ENCODE results near the gene POLE.

Gene POLE

DNA sequence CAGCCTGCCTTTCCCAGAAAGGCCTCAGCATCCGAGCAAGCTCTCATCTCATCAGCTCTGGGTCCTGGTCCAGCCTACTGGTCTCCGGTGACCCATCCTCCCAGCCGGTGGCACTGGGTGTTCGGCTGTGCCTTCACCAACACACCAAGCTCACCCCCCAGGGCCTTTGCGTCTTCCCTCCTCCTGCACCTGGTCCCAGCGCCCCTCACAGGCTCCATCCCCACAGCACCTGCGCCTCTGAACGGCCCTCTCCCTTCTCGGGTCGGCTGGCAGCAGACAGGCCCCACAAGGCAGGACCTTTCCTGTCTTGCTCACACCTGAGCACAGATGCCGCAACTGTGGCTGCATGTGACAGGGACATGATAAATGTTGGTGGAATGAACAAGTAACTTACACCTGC, 55.5 kb downstream of the POLE start:
- no peak for DNase-seq (ENCODE audit: low read depth)

DNA sequence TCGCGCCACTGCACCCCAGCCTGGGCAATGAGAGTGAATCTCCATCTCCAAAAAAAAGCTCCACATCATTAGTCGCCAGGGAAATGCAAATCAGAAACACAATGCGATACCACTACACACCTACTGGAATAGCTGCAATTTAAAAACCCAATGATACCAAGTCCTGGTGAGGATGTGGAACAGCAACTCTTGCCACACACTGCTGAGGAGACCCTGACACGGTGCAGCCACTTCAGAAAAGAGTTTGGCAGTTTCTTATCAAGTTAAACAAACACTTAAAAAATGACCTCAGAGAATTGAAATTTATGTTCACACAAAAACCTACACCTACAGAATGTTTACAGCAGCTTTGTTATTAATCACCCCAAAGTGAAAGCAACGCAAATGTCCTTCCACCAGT, 56.5 kb downstream of the POLE start:
- no peak for DNase-seq (ENCODE audit: low read depth)

DNA sequence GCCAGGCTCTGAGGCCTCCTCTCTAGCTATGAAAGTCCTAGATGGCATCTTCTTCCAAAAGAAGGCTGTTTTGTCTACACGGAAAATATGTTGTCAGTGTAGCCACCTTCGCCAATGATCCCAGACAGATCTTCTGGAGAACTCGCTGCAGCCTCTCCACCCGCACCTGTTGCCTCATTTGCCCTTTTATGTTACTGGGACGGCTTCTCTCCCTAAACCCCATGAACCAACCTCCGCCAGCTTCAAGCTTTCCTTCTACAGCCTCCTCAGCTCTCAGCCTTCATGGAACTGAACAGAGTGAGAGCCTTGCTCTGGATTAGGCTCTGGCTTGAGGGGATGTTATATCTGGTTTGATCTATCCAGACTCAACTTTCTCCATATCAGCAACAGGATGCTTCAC, 57.8 kb downstream of the POLE start:
- no peak for DNase-seq (ENCODE audit: low read depth)

DNA sequence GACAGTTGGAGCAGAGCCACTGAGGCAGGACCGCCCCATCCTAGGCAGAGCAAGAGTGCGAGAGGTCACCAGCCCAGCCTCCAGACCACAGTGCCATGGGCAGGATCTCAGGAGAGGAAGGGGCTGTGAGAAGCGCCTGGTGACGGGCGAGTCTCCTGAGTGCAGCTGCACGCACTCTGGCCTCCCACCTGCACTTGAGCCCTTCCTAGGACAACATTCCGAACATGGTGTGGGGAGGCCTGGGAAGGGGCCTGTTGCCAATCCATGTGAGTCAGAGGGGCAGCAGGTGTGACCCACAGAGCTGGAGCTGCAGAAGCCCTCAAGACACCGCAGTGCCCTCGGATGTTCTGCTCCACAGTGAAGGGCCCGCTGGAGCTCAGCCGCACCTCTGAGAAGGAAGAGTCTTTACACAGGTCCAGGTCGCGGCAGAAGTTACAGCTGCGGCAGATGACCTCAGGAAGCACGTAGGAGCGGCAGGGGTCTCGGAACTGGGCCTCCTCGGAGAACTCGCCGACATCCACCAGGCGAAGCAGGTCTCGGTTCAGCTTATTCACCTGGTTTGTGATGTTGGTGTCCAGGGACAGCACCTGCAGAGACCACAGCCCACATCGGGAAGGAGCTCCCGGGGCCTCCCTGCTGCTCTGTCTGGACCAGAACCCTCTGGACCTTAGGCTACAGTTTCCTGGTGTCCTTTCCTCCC, 61.3 kb downstream of the POLE start:
- DNase-seq (ENCODE audit: low read depth), result no peak

DNA sequence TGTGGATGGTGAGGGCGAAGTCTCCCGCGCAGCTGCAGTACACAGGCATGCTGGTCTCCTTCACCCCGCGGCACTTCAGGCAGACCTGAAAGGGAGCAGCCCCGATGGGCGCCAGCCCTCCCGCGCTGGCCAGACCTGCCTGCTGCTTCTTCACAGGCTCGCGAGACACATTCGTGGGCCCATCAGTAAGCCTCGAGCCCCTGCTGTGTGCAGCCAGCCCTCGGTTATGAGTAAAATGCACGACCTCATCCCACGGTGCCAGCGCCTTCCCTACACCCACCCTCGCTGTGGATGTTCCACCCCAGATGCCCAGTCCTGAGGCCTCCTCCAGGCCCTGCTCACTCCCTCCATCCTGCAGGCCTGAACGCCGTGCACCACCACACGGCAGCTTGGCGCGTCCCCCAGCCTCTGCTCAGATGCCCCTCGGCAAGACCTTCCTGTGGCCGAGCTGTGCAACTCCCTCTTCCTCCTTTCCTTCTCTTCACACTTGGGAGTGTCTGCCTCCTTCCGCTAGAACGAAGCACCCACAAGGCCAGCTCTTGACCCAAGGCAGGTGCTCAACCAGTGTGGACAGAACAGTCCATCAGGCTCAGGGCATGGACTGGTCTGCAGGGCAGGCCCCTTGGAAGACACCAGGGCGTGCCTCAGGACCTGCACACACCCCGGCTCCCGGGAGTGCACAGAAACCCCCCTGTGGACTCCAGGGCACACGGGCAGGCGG, 62.1 kb downstream of the POLE start:
- no peak for DNase-seq (ENCODE audit: low read depth)

DNA sequence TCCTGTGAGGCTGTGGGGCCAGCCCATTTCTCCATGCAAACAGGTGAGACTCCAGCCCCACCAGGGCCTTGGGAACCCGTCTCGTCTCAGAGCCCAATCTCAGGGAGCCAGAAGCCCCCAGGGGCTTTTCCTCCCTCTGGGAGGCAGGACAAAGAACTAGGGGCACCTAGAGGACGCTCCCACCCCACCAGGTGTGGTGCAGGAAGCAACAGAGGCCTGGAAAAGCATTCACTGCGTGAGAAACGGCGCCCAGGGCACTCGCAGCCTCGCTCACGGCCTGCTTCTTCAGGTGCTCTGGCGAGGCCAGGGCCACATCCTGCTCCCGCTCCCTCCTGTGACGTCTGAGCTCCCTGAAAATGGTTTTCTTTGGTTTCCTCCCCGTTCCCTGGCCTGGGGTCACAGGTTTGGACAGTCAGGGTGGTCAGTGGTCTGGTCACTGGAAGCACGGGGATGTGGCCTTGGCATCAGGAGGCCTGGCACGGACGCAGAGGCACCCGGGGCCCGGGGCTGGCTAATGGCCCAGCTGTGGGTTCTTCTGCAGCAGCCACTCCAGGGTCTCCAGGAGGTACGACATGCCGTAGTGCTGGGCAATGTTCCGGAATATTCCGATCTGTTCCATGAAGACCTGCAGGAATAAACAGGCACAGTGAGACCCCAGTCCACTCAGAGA, 62.8 kb downstream of the POLE start:
- DNase-seq (ENCODE audit: low read depth), result no peak

DNA sequence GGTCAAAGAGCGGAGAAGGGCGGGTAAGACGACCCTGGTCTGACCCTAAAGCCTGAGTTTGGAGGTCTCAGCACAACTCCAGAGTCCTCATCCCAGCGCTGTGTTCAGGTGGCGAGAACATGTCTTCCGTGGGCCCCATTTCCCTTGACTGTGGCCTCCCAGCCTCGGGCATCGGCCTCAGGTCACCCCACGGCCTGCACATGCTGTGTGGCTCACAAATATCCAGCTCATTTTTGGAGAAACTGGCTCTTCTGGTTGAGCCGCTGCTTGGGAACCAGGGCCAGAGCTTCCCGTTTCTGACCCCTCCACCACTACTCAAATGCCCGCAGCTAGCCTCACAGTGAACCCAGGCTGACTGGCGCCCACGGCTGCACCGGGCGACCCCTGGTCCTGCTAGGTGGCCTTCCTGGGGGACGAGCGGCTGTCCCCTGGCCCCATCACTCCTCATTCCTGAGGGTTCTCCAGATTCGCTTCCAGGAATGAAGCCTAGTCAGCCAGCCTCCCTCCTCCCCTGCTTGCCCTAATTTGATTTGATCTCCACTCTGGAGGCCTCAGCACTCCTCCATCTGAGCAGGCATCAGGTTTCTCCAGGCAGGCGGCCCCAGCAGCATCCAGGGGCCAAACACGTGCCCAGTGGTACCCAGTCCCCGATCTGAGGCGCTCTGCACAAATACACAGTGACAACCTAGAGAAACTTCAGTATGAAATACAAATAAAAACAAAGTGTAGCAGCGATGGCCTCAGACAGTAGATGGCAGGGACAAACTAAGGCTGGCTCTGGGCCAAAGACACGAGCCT, 63.9 kb downstream of the POLE start:
- DNase-seq (ENCODE audit: low read depth), result no peak

DNA sequence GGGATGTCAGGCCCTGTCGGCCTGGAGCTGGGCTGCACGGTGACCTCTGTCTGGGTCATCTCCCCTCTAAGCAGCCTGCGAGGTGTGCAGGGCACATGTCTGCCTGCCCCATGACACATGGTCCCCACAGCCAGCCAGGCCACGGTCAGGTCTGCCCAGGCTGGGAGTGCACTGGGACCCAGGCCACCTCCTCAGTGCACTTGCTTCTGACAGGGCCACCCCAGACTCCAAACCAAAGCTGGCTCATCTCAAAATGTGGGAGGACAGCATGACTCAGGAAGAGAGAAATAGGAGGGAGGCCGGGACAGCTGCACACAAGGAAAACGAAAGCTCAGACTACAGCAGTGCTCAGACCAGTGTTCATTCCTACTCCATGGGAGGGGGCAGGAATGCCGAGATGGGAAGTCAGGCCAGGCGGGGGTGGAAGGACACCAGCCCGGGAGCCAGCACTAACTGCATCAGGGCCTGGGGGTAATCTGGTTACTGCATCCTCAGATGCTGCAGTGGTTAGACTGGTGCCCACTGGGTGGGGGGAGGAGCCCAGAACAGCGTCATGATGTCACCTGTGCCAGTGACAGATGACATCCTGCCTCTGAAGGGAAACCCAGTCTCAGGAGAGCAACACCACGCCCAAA, 64.6 kb downstream of the POLE start:
- DNase-seq (ENCODE audit: low read depth), result no peak

DNA sequence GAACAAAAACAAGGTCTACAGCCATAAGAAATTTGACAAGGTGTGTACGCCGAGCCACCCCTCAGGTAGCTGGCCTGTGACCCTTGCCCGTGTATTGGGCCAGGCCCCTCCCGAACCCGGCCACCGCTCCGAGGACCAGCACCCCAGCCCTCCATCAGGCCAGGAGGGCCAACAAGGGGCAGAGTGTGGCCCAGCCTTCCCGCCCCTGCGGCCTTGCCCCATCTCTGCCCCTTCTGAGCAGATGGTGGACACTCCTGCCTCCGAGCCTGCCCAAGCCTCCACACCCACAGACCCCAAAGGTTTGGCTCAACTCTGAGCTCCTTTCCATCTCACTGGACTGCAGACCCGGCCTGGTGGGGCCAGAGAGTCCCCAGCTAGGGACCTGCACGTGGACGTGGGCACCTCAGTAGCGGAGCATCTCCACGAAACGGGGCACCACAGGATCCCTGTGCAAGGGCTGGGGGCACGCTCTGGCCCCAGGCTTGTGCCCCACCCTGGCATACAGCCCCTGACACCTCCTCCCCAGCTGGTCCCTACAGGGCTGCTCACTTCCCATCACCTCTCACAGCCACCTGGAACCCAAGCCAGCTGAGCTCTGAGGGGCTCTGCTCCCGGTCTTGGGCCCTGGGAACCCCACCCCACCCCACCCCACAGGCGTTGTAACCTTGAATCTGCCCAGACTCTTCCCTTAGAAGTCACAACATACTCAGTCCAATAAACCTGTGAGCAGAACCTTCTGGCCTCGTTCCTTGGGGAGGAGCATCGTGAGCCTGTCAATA, 65.3 kb downstream of the POLE start:
- no peak for DNase-seq (ENCODE audit: low read depth)

DNA sequence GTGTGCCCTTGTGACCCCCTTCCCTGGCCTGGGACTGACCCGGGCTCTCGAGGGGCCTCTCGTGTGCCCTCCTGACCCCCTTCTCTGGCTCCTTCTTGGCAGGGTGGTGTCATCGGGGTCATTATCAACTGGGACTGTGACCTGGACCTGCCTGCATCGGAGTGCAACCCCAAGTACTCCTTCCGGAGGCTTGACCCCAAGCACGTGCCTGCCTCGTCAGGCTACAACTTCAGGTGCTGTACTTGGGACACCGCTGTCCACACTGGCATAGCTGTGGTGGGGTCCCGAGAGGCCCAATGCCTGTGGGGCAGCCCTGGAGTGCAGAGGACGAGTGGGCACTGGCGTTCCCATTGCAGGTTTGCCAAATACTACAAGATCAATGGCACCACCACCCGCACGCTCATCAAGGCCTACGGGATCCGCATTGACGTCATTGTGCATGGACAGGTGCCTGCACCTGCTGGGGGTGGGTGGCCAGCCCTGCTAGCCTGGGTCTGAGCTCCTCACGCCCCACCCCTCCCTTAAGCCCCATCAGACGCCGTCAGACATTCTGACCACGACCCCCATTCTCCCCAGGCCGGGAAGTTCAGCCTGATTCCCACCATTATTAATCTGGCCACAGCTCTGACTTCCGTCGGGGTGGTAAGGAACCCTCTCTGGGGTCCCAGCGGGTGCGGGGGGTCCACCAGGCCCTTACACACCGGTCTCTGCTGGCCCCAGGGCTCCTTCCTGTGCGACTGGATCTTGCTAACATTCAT, 66.1 kb downstream of the POLE start:
- no peak for DNase-seq (ENCODE audit: low read depth)

DNA sequence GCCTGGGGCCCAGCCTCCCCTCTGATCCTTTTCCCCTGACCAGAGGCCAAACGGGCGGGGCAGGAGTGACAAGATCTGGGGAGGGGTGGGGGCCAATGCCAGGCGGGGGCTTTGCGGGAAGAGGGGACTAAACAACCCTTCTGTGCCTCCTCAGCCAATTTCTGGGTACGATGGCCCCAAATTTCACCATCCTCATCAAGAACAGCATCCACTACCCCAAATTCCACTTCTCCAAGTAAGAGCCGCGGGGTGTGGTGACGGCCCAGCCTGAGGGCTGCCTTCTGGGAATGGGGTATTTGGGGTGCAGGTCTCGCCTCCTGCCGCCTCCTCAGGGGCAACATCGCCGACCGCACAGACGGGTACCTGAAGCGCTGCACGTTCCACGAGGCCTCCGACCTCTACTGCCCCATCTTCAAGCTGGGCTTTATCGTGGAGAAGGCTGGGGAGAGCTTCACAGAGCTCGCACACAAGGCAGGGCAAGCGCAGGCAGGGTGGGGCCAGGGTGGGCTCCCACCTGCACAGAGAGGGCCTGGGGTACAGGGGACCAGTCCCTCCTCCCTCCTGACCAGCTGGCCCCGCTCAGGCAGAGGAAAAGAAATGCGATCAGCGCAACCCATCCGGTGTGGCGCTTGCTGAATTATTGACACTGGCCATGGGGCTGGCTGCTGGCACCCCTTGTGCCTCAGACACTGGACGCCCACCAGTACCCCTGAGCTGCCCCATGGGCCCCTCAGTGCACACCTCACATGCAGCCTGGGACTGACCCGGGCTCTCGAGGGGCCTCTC, 66.8 kb downstream of the POLE start:
- no peak for DNase-seq (ENCODE audit: low read depth)

DNA sequence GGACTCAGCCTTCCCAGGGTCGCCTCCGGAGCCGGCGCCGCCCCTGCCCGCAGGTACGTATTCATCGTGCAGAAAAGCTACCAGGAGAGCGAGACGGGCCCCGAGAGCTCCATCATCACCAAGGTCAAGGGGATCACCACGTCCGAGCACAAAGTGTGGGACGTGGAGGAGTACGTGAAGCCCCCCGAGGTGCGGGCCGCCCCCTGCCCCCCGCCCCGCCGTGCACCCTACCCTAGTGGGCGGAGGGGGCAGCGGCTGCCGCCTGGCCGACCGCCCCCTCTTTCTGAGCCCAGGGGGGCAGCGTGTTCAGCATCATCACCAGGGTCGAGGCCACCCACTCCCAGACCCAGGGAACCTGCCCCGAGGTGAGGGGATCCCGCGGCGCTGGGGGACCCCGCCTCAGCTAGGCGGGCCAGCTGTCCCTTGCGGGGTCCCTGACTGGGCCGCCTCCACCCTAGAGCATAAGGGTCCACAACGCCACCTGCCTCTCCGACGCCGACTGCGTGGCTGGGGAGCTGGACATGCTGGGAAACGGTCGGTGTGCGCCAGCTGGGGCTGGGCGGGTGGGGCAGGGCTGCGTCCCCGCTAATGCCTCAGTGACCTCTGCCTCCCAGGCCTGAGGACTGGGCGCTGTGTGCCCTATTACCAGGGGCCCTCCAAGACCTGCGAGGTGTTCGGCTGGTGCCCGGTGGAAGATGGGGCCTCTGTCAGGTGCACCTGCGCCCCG, 67.6 kb downstream of the POLE start:
- no peak for DNase-seq (ENCODE audit: low read depth)

DNA sequence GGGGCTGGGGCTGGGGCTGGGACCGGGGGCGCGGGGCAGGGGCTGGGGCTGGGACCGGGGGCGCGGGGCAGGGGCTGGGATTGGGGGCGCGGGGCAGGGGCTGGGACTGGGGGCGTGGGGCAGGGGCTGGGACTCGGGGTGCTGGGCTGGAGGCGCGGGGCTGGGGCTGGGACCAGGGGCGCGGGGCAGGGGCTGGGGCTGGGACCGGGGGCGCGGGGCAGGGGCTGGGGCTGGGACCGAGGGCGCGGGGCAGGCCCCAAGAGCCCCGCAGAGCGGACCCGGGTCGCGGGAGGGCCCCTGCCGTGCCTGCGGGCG, 68.1 kb downstream of the POLE start:
- no peak for DNase-seq (ENCODE audit: low read depth)

DNA sequence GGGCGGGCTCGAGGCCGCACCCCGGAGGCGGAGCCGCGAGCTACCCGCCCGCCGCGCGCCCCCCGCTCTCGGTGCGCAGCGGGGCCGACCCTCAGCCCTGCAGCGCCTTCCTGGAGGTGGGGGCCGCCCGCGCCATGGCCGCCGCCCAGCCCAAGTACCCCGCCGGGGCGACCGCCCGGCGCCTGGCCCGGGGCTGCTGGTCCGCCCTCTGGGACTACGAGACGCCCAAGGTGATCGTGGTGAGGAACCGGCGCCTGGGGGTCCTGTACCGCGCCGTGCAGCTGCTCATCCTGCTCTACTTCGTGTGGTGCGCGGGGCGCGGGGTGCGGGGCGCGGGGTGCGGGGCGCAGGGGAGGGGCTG, 68.5 kb downstream of the POLE start, which contains the start of gene P2RX2:
Gene P2RX2, plus strand, starts transcription at position 94 of the 361 bp plus-strand sequence. Its CDS starts 41 bp downstream, at position 135.
- DNase-seq (ENCODE audit: low read depth), result no peak

DNA sequence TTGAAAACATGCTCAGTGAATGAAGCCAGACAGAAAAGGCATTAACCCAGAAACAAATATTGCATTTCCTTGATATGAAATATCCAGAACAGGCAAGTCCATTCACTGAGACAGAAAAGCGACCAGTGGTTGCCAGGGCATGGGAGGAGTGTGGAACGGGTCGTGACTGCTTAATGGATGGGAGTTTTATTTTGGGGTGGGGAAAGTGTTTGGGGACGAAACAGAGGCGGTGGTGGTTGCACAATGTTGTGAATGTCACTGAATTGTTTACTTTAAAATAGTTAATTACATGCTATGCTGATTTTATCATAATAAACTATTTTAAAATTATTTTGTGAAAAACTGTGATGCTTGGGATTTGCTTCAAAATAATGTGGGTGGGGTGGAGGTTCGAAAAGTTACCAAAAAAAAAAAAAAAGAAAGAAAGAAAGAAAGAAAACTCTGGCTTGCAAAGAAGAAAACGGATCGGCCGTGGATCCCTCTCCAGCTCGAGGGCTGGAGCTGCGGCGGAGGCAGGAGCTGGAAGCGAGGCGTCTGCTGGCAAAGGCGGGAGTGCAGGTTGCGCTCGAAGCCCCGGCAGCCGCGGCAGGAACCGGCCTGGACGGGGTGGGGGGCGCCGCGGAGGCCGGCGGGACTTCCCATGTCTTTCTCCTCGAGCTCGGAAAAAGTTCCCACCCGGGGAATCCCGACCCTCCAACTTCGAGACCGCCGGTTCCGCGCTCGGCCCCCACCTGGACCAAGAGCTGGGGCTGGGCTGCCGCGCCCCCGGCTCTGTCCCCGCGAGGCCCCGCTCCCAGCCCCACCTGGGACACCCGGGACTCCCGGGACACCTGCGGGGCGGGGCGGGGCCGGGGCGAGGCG, 69.1 kb downstream of the POLE start:
- no peak for DNase-seq (ENCODE audit: low read depth)

DNA sequence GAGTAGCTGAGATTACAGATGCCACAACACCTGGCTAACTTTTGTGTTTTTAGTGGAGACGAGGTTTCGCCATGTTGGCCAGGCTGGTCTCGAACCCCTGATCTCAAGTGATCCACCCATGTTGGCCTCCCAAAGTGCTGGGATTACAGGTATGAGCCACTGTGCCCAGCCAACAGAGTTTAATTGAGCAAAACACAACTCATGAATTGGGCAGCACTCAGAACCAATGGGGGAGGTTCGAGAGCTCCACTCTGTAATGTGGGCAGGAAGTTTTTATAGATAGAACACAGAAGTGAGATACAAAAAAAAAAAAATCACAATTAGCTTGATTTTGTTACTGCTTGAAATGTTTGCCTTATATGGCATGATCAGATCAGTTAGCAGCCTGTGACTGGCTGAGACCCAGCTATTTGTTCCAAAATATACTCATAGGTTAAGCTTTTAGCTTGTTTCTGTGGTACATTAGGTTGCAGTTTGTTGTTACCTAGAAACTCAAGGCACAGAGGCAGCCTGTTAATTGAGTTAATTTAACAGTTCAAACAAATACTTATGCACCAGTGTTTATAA, 69.9 kb downstream of the POLE start:
- no peak for DNase-seq (ENCODE audit: low read depth)

DNA sequence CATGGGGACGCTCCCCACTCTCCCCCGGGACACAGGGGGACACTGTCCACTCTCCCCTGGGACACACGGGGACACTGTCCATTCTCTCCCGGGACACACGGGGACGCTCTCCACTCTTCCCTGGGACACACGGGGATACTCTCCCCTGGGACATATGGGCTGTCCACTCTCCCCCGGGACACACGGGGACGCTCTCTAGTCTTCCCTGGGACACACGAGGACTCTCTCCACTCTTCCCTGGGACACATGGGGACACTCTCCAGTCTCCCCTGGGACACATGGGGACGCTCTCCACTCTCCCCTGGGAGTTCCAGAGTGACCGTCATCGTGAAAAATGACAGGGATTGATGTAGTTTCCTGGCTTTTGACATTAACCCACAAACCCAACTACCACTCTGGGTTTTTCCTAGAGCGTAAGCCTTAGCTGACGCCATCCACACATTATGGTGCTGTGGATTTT, 71.5 kb downstream of the POLE start:
- no peak for DNase-seq (ENCODE audit: low read depth)
